ENCODE results near the gene RAI1. TPM values are rescaled to one million over a fixed set of nuclear protein-coding genes. Genes with fewer than 3 reads are reported as not detected.

RAI1 gene
- total RNA-seq, 4 donors from 2014 or later: 20.3 to 46.1 (median 30.4) TPM

DNA sequence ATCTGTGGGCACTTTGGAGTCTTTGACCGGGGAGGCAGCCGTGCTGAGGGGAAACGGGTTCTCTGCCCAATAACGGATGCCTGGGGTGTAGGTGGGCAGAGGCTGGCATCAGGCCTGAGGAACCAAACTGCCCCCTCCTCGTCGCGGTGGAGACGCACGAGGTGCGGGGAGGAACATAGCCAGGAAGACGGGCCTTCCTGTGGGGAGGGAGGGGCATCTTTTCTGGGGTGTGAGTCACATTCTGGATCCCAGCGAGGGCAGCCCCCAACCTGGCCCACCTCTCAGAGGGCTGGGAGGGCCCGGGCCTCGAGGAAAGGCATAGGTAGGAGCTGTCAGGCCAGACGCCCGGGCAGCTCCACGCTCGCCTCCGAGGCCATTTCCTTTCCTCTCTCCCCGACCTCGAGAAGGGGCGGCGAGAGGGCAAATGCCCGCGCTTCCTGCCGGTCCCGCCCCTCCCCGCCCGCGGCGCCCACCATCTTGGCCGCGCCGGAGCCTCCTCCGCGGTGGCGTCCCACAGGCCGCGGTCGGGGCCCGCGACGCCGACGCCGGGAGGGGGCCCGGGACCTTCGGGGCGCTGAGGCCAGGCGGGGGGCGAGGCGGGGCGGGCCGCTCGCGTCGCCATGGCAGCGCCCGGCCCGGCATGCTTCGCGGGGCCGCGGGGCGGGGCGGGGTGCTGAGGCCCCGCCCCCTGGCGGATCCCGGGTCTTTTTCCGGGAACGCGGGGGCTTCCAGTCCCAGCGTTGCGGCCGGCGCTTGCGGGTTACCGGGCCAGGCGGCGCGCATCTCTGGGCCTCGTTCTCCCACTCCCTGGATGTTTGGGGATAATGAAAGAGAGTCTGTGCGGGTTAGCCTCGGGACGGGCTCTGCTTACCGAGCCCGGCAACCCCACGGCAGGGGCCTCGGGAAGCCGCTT is 13.2 kb downstream of the RAI1 start:
- peak overlapping the region; percentile 70 for H3K4me3 ChIP-seq
- no peak for TF ChIP-seq EP300 (IDR thresholded peaks at IDR 0.05)
- peak in 1 of 2 donors; percentile 60 for TF ChIP-seq POLR2A (IDR thresholded peaks at IDR 0.05)
- TF ChIP-seq POLR2AphosphoS5 (IDR thresholded peaks at IDR 0.05): peak in 2 of 3 donors; percentile 37 to 54
- TF ChIP-seq, protein P1, sequence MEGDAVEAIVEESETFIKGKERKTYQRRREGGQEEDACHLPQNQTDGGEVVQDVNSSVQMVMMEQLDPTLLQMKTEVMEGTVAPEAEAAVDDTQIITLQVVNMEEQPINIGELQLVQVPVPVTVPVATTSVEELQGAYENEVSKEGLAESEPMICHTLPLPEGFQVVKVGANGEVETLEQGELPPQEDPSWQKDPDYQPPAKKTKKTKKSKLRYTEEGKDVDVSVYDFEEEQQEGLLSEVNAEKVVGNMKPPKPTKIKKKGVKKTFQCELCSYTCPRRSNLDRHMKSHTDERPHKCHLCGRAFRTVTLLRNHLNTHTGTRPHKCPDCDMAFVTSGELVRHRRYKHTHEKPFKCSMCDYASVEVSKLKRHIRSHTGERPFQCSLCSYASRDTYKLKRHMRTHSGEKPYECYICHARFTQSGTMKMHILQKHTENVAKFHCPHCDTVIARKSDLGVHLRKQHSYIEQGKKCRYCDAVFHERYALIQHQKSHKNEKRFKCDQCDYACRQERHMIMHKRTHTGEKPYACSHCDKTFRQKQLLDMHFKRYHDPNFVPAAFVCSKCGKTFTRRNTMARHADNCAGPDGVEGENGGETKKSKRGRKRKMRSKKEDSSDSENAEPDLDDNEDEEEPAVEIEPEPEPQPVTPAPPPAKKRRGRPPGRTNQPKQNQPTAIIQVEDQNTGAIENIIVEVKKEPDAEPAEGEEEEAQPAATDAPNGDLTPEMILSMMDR (IDR thresholded peaks at IDR 0.05): no peak
- H3K27me3 ChIP-seq: no peaks in the 10 kb centered on the region
- WGBS: 0% methylated on average over 15 of the region's 90 CpGs
- H3K27ac ChIP-seq: peak overlapping the region; percentile 99
- no peaks in the 10 kb centered on the region for H3K36me3 ChIP-seq
- no peaks in the 10 kb centered on the region for H3K9me3 ChIP-seq
- H3K4me1 ChIP-seq: peaks cover 80% of the 10 kb centered on the region
- DNase-seq (ENCODE audit: low spot score in 2 of 2): peak in 1 of 2 donors; percentile 88

DNA sequence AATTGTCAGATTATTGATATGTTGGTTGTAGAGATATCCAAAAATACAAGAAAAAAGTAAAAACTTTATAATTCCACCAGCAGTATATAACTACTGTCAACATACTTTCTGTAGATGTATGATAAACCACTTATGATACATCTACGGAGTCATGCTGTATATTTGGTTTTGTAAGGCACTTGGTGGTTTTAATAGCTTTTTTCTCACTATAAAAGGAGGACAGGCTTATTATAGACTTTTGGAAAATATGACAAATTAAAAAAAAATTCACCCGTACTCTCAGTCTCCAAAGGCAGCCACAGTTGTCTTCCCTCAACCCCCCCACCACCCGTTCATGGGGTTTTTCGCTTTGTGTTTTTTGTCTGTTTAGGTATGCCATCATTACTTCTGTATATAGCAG is 14.8 kb downstream of the RAI1 start:
- no peak for DNase-seq (ENCODE audit: low spot score in 2 of 2)
- H3K27ac ChIP-seq: peak overlapping the region; percentile 99
- TF ChIP-seq POLR2AphosphoS5 (IDR thresholded peaks at IDR 0.05): no peak
- H3K36me3 ChIP-seq: no peaks in the 10 kb centered on the region
- no peak overlapping the region for H3K4me3 ChIP-seq
- H3K4me1 ChIP-seq: peaks cover 95% of the 10 kb centered on the region
- 92% methylated on average over 4 of the region's 4 CpGs for WGBS
- H3K9me3 ChIP-seq: no peaks in the 10 kb centered on the region
- no peaks in the 10 kb centered on the region for H3K27me3 ChIP-seq

DNA sequence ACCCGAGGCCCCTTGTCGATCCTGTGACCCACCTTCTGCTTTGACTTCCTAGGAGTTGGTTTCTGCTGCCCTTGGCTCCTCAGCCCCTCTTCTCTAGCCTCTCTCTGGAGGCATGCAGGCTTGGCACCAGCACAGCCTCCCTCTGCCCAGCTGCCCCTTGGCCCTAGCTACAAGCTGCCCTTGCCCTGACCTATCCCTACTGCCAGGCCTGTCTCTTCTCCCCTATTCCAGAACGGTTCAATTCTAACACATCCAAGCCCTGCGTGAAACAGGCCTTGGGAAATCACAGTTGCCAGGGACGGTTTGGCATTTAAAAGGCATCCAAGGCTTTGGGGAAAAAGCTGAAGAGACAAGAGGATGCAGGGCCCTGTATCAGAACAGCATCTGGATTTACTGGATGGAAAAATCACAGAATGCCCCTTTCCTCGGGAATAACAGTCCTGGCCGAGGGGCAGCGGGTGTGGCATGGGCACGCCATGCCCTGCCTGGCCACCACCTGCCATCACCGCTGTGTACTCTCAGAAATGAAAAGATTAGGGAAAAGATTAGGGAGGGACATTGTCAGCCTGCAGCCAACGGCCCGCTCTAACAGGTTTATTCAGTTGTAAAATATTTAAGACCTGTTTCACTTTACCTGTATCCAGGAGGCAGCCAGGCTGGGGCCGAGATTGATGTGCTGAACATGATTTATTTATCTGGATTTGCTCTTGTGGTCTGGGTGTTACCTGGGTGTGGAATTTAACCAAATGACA is 15.8 kb downstream of the RAI1 start:
- no peaks in the 10 kb centered on the region for H3K36me3 ChIP-seq
- no peaks in the 10 kb centered on the region for H3K27me3 ChIP-seq
- no peak for DNase-seq (ENCODE audit: low spot score in 2 of 2)
- TF ChIP-seq, protein P1 (IDR thresholded peaks at IDR 0.05): no peak
- no peak for TF ChIP-seq POLR2AphosphoS5 (IDR thresholded peaks at IDR 0.05)
- TF ChIP-seq POLR2A (IDR thresholded peaks at IDR 0.05): no peak
- no peak for TF ChIP-seq EP300 (IDR thresholded peaks at IDR 0.05)
- 61% methylated on average over 13 of the region's 13 CpGs for WGBS
- H3K4me3 ChIP-seq: no peak overlapping the region
- no peaks in the 10 kb centered on the region for H3K9me3 ChIP-seq
- H3K27ac ChIP-seq: peak overlapping the region; percentile 76
- H3K4me1 ChIP-seq: peaks cover 93% of the 10 kb centered on the region

DNA sequence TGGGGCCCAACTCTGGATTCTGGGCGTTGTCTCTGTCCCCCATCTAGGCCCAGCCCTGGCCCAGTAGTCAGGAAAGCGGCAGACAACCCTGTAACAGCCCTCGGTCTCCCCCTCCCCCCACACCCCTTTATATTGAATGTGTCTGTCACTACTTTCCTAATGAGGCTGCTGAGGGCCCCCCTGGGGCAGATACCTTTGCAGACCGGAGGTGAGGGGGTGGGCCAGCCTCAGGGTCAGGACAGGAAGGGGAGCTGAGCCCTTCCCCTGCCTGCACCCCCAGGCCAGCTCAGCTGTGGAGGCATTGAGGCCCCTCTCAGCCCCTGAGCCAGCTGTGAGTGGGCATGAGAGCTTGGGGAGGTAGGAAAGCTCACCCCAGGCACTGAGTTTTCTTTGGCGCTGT is 17.1 kb downstream of the RAI1 start:
- H3K27ac ChIP-seq: peak overlapping the region; percentile 76
- TF ChIP-seq POLR2A (IDR thresholded peaks at IDR 0.05): no peak
- TF ChIP-seq POLR2AphosphoS5 (IDR thresholded peaks at IDR 0.05): no peak
- TF ChIP-seq, protein P1 (IDR thresholded peaks at IDR 0.05): no peak
- TF ChIP-seq EP300 (IDR thresholded peaks at IDR 0.05): no peak
- no peak overlapping the region for H3K4me3 ChIP-seq
- DNase-seq (ENCODE audit: low spot score in 2 of 2): no peak
- H3K4me1 ChIP-seq: peaks cover 86% of the 10 kb centered on the region
- no peaks in the 10 kb centered on the region for H3K36me3 ChIP-seq
- no peaks in the 10 kb centered on the region for H3K9me3 ChIP-seq
- no peaks in the 10 kb centered on the region for H3K27me3 ChIP-seq
- 77% methylated on average over 4 of the region's 5 CpGs for whole genome bisulfite sequencing

DNA sequence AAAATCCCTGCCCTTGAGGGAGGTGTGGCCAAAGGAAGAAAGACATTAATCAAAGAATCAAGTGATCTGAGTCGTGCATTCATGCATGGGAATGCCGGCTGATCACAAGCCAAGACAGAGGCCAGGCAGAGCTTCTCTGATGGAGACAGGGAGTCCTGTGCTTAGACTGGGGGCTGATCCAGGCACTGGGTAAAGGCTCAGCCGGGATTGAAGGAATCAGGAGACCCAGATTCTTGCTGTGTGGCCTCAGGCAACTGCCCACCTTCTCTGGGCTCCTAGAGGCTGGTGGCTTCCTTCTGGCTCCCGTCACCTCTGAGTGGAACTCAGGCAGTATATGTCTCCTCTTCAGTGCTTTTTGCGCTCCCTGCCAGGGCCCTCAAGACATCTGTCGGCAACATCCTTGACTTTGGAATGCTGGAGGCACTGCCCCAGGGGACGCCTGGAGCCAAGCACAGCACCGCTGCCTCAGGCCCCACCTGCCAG is 17.7 kb downstream of the RAI1 start:
- Histone ChIP-seq H3K27ac (peak overlapping the region; percentile 76), H3K9me3 (no peaks in the 10 kb centered on the region), H3K27me3 (no peaks in the 10 kb centered on the region), H3K36me3 (no peaks in the 10 kb centered on the region), H3K4me3 (no peak overlapping the region), H3K4me1 (peaks cover 84% of the 10 kb centered on the region)
- TF ChIP-seq POLR2AphosphoS5 (IDR thresholded peaks at IDR 0.05) (no peak), EP300 (IDR thresholded peaks at IDR 0.05) (no peak), POLR2A (IDR thresholded peaks at IDR 0.05) (no peak)
- TF ChIP-seq, protein P1 (IDR thresholded peaks at IDR 0.05): no peak
- 43% methylated on average over 4 of the region's 8 CpGs for WGBS
- no peak for DNase-seq (ENCODE audit: low spot score in 2 of 2)

All from suprapubic skin (tissue), 4 donors.